Suppressor macrophage (primary cell): Measurements from ENCODE around the gene CTBP1.

Experiments used
- DNase-seq, 4 experiments: peaks; one replicate each; pipeline ENCODE4 v3.0.0-alpha.2; 2020 to 2022

CTBP1 gene

DNA sequence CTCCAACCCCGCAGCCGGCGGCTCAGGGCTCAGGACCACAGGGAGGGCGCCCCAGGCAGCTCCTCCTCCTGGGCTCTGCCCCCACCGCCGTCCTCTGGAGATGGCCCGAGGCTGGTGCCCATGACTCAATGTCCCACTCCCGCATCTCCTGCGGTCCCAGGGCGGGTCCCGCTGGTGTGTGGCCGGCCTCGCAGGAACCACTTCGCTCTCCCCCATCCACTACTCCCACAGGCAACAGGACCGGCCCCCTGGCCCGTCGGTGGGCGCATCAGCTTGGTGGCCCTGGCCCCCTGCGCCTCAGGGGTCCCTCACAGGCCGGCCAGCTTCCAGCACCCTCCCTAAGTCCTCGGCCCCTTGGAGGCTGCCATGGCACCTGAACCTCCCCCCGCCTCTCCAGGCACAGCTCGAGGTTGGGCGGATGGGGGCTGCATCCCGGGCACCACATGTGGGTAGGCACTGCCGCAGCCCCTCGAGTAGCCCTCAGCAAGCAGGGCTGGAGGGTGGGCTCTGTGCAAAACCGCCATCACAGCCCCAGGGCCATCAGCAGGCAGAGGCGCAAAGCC, 53.7 kb downstream of the CTBP1 start:
- no peak for DNase-seq

DNA sequence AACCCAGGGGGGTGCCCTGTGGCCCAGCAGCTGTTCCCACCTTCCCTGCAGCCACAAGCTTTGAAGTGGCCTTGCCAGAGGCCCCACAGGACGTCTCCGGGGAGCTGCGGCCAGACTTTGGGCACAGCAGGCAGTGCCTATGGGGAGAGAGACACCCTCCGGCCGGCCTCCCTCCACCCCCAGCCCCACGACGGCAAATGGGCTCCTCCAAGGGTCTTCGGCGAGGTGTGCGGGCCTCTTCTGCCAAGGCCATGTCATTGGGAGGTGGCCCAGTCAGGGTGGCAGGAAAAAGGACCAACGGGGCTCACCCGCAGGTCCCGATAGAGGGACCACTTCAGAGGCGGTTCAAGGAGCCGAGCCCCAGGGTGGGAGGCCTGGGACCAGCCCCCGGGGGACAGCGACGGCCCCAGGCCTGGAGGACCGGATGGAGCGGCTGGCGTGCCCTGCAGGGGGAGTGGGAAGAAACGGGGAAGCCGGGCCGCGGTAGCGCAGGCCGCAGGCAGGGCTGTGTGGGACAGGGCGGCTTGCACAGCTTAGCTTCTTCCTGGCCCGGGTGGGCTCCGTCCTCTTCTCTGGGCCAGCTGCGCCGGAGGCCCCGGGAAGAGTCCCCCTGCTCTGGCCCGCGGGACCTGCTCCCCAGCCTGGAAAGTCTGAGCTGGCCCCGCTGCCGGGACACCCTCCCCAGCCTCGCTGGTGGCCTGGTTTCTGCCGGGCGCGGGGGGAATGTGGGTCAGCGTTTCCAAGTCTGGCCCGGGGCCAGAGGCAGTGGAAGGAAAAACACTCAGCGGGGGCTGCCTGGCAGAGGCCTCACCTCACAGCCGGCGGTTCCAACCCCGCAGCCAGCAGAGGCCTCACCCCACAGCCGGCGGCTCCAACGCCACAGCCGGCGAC, 54.7 kb downstream of the CTBP1 start:
- no peak for DNase-seq

DNA sequence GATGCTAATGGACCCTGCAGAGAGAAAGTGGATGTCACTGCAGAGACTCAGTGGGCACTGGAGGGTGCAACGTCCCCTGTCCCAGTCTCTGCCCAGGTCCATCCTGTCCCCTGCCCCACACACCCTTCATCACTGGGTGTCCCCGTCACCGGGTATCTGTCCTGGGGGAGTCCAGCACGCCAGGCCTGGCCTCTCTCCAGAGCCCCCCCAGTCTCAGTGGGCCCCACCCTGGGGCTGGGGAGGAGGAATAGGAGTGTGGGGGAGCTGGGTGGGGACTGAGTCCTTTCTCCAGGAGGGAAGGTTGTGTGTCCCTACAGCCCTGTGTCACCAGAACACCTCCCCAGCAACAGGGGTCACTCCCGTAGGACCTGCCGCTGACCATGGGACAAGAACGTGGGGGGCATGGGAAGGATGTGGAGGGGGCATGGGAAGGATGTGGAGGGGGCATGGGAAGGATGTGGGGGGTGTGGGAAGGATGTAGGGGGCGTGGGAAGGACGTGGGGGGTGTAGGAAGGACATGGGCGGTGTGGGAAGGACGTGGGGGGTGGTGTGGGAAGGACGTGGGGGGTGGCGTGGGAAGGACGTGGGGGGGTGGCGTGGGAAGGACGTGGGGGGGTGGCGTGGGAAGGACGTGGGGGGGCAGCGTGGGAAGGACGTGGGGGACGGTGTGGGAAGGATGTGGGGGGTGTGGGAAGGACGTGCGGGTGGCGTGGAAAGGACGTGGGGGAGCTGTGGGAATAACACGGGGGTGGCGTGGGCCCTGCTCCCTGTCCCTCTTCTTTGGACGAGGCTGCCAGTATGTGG, 55.5 kb downstream of the CTBP1 start:
- DNase-seq = no peak

DNA sequence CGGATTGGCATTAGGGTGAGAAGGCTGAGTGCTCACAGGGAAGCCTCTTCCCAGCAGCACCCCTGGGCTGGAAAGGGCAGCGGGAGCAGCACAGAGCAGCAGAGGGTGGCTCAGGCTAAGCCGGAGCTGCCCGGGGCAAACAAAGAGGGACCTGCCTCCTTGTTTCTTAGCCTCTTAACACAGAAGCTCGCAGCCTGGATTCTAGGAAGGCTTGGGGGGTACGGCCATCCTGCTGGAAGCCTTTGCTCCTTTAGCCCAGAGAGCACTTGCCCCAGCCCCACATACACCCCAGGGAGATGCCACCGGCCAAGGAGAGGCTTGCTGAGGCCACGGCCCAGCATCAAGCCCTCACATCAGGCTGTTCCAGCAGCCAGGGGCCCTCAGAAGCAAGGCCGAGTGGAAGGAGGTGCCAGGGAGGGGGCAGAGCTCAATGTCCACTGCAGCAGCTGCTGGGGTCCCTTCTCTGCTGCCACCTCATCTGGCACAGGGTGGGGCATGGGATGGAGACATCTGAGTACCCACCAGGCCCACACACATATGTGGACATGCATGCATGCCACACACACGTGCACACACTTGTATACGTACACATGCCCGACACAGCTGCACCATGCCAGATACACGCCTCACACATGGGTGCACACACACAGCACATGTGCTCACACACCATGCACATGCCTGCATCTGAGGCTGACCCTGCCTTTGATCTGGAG, 56.3 kb downstream of the CTBP1 start:
- DNase-seq = no peak

DNA sequence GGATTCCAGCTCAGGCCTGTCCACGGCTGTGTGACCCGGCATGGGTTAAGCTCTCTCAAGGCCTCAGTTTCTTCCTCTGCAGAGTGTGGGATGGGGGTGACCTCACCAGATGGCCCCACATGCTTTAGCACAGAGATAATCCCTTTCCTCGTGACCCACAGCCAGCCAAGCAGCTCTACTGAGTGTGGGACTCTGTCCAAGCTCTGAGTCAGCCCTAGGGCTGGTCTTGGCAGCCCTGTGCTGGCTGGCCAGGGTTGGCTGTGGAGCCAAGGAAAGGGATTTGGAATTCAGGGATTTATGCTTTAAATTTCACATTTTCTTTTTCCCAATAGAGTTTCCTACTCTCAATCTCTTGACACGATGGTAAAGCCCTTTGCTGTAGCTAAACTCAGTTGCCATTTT, 56.8 kb downstream of the CTBP1 start:
- DNase-seq = peak; percentile 33 to 63 (median 50)

DNA sequence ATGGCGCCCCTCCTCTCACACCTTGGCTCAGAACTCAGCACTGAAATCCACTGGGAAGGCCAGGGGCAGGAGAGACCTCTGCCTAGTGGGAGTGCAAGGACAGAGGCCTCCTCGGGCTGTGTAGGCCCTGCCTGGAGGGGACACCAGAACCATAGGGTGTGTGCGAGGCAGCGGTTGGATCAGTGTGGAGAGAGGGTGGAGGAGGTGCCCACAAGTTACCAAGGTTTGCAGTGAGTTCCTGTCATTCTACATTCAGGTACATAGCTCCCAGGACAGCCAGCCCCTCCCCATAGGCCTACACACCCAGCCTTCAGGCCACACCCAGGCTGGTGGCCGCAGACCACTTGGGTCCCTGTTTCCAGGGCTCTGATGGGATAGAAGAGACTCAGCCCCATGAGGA, 57.3 kb downstream of the CTBP1 start:
- no peak for DNase-seq

DNA sequence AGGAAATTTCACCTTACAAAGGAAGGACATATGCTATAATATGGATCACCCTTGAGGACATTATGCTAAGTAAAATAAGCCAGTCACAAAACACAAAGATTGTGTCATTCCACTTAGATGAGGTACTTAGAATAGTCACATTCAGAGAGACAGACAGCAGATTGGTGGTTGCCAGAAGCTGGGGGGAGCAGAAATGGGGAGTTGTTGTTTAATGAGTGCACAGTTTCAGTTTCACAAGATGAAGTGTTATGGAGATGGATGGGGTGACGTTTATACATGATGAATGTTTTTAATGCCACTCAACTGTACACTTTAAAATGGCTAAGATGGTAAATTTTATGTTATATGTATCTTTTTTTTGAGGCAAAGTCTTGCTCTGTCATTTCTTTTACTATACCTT, 61.7 kb downstream of the CTBP1 start:
- no peak for DNase-seq

DNA sequence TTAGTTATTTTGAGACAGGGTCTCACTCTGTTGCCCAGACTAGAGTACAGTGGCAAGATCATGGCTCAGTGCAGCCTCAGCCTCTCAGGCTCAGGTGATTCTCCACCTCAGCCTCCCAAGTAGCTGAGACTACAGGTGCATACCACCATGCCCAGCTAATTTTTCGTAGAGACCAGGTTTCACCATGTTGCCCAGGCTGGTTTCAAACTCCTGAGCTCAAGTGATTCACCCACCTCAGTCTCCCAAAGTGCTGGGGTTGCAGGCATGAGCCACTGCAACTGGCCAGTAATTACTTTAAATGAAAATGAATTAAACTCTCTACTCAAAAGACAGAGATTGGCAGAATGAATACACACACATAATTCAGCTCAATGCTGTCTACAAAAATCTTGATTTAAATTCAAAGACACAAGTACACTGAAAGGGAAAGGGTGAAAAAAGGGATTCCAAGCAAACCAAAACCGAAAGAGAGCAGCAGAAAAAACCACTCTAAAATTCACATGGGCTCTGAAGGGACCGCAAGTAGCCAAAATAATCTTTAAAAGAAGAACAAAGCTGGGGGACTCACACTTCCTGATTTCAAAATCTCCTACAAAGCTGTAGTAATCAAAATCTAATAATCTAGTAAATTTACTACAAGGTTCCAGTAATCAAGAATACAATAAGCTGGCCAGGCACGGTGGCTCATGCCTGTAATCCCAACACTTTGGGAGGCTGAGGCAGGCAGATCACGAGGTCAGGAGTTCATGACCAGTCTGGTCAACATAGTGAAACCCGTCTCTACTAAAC, 64.8 kb downstream of the CTBP1 start:
- DNase-seq = peak; percentile 51 to 83 (median 65)

DNA sequence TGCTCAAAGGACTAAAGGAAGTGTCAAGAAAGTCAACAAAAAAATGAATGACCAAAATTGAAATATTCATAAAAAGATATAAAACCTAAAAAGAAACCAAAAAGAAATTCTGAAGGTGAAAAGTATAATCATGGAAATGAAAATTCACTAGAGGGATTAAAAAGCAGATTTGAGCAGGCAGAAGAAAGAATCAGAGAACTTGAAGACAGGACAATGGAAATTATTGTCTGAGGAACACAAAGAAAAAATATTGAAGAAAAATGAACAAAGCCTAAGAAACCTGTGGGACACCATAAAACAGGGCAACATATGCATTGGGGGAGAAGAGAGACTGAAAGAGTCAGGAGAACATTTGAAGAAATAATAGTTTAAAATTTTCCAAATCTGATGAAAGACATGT, 66.6 kb downstream of the CTBP1 start:
- DNase-seq = no peak

DNA sequence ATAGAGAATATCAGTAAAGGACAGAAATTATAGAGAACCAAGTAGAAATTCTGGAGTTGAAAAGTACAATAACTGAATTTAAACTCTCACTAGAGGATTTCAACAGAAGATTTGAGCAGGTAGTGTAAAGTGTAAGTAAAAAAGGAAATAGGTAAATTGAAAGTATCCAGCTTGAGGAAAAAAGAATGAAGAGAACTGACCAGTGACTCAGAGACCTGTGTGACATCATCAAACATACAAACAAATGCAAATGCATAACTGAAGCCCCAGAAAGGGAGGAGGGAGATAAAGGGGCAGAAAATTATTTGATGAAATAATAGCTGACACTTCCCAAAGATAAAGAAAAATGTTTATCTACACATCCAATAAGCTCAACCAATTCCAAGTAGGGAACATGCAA, 68.3 kb downstream of the CTBP1 start:
- DNase-seq = no peak

DNA sequence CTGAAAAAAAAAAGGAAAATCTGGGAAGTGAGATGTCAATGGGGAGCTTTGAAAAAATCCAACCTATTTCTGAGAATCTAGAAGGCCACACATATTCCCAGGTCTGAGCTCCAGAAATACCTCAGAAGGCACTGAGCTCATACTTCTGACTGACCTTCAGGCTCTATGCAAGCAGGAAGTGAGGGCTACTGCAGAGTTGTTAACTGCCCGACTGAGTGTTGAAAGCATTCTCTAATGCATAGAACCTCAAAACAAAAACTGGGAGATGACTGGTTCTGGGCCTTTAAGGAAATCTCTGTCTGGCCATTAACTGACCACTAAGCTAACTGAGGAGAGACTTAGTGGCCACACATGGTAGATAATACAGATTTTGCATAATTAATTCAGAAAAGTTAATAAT, 69.0 kb downstream of the CTBP1 start:
- DNase-seq = peak in 1 of 4 experiments; percentile 22

DNA sequence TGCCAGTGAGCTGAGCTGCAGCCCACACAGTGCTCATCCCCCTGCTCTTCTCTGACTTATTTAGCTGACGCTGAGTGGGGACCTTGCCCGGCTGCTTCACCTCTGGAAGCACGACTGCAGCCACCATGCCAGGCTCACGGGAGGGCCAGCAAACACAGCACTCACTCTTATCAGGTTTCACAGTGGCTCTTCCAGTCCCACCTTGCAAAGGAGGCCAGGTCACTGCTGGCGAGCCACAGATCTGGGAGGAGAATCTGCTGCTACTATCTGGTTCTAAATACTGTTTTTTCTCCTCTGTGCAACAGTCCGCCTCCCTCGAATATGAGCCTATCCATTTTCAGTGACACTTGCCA, 69.9 kb downstream of the CTBP1 start:
- no peak for DNase-seq

DNA sequence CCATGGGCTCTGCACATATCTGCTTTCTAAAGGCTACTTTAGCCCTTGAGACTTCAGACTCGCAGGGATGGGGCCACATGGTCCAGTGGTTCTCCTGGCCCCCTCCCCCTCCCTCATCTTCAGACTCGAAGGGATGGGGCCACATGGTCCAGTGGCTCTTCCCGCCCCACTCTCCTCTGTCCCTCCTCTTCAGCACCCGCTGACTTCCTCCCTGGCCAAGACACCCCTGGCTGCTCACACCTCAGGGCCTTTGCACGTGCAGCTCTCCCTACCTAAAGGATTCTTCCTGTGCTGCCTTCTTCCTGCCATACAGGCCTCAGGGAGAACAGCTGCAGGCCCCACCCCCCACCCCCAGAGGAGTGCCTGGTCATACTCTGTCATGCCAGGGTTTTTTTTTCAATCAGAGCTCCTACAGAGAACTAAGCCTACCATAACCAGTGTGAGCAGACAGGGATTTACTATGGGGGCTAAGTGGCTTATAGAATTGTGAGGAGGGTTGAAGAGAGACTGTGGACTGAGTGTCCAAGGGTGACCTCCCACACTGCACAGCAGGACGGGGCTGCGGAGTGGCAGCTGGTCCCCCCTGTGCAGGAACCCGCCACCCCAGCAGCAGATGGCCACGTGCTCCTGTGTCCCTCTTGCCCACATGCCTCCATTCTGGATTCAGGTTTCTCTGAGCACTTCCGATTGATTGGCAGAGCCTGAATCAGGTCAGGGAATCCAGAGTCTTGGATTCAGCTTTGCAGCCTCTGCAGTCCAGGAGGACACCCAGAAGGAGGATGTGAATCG, 70.4 kb downstream of the CTBP1 start:
- DNase-seq = peak in 2 of 4 experiments; percentile 24 to 42

DNA sequence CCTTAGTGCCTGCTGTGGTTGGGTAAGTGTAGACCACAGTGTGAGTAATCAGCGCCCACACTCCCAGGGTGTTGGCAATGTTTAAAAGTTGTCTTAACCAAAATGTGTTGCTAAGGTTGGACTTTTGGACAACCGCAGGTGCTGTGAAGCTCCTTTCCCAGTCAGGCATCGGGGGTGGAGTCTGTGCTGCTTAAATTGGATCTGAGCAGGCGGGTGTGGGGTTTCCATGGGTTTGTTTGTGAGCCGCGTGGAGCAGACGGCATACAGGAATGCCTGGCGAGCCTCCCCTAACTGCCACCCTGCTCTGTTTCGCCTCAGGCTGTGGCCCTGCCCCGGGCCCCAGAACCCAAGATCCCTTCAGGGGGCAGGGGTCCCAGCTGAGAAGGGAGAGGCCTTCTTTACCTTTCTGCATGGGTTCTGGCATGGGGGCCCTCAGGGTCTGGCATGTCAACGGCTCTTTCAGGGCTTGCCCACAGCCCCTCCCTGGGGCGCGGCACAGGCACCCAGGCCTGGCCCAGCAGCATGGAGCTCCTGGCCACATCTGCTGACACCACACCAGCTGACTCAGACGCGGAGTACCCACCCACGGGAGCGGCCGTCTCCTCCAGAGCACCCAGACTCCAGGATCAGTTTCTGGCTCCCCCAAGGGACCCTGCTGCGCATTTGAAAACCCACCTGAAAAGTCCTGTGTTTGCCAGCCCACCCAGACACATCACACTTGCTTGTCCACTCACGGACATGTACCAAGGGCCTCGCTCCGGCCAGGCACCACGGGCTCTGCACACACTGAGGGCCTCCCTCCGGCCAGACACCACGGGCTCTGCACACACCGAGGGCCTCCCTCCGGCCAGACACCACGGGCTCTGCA, 71.4 kb downstream of the CTBP1 start:
- peak in 3 of 4 experiments; percentile 28 to 51 (median 47) for DNase-seq

DNA sequence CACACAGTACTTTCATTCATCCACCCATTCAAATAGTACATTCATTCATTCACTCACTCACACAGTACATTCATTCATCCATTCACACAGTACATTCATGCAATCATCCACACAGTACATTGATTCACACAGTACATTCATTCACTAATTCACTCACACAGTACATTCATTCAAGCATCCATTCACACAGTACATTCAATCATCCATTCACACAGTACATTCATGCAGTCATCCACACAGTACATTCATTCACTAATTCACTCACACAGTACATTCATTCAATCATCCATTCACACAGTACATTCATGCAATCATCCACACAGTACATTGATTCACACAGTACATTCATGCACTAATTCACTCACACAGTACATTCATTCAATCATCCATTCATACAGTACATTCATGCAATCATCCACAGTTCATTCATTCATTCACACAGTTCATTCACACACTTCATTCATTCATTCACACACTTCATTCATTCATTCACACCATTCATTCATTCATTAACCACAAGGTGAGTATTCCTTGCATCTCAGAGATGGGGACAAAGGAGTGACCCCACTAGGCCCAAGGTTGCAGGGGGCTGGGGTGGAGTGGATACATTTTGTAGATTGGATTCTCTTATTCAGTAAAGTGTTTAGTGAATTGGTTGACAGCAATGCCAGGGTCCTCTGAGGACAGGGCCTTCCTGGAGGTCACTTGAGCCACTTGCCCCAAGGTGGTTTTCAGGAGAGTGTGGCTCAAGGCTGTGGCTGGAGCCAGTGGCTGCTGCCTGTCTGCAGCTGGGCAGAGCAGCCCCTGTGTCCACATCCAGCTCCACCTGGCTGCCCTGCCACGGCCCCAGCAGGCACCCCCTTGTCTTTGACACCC, 72.3 kb downstream of the CTBP1 start:
- DNase-seq = no peak

DNA sequence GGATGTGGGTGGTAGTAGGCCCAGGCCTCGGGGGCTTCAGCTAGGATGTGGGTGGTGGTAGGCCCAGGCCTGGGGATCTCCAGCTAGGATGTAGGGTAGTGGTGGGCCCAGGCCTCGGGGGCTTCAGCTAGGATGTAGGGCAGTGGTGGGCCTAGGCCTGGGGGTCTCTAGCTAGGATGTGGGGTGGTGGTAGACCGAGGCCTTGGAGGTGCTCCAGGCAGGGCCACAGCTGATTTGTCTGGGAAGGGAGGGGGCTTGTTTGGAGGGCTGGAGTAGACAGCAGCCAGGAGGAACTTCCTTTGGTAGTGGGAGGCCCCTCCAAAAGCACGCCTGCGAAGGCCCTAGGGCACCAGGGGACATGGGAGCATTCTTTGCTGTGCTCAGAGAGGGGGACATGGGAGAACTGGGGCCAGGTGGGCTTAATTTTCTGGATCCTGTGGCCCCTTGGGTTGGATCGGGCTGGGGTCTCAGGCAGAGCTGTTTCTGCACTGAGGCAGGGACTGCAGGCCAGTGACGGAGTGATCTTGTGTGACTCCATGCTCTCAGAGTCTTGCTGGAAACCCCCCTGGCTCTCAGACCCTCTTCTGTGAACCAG, 73.2 kb downstream of the CTBP1 start:
- no peak for DNase-seq

DNA sequence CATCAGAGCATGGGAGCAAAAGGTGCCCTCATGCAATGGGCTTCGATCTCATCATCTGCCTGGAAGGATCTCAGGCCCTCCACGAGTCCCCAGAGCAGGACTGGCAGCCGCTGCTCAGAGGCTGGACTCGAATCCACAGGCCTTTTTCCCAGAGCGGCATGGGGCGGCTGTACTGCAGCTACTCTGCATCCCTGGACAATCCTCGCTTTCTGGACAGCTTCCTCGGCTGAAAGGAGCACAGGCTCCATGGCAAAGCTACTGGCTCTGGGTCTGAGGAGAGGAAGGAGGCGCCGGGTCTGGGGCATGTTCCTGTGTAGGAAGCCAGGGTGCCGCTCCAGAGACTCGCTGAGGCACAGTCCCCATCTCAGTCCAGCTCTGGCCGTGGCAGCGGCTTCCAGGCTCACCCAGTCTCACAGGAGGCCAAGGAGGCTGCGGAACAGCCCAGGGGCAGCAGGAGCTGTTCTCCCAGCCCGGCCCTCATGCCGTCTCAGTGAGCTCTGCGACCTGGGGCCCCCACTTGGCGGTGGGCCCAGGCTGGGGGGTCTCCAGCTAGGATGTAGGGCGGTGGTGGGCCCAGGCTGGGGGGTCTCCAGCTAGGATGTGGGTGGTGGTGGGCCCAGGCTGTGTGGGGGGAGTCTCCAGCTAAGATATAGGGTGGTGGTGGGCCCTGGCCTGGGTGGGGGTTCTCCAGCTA, 73.8 kb downstream of the CTBP1 start:
- DNase-seq = no peak
